ENCODE results near the gene PIGT. TPM values are rescaled to one million over a fixed set of nuclear protein-coding genes. Genes with fewer than 3 reads are reported as not detected.

PIGT gene
- total and polyA plus RNA-seq, 4 donors, result 22.1 to 98.4 (median 81.5) TPM

DNA sequence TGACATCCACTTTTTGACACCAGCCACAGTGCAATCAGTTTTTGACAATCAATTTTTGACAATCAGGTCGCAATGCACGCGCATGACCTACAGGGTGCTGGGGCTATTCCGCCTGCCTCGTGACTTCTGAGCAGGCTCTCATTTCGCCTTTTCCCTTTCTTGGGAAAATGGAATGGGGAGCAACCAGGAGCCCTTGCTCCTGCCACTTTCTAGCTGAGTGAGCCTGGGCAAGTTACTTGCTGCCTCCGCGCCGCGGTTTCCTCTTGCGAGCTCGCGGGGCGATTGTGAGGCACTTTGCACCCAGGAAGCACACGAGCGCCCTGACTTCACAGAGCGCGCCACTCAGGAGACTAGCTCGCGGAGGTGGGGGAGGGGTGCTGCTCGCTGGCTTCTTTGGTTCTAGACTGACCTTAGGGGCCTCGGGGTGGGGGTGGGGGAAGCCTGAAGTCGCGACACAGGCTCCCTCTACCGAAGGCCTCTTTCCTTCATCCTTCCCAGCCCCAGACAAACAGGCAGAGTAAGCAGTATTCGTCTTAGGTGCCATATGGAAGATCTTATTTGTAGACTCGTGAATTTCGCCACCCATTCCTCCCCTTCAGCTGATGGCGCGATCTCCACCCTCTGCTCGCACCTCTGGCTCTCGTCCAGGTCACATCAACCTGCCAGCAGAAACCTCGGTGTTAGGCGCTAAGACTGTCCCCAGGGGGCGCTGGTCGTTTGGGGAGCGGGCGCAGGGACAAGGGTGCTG lies 42.4 kb upstream of the PIGT start:
- peak in 5 of 6 donors; percentile 35 to 91 (median 54) for DNase-seq (ENCODE audit: low read depth in 4 of 6, low spot score in 6 of 6)
- Histone ChIP-seq H3K36me3 (ENCODE audit: control insufficient read depth, insufficient read depth, low read length) (peaks cover 23% of the 10 kb centered on the region), H3K4me1 (ENCODE audit: control insufficient read depth, insufficient read depth, low read length) (peaks cover 21% of the 10 kb centered on the region), H3K4me3 (ENCODE audit: low read depth, low read length) (peak overlapping the region; percentile 53), H3K27ac (ENCODE audit: low read depth, low read length) (peak overlapping the region; percentile 7), H3K27me3 (ENCODE audit: control insufficient read depth, insufficient read depth, low read length) (no peaks in the 10 kb centered on the region), H3K9me3 (ENCODE audit: control insufficient read depth, insufficient read depth, low read length) (no peaks in the 10 kb centered on the region)
- 19% methylated on average over 21 of the region's 38 CpGs for WGBS (ENCODE audit: insufficient coverage)

DNA sequence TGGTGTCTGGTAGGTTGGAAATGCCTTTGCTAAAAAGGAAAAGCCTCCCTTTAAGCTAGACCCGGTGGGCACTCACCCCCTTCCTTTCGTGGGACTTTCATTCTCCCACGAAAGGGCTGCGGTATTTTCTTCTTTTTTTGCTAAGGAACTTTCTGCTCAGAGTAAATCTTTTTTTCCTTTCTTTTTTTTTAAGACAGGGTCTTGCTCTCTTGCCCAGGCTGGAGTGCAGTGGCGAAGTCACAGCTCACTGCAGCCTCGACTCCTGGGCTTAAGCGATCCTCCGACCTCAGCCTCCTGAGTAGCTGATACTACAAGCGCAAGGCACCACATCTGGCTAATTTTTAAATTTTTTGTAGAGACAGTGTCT lies 41.9 kb upstream of the PIGT start:
- H3K4me1 ChIP-seq (ENCODE audit: control insufficient read depth, insufficient read depth, low read length), result peaks cover 21% of the 10 kb centered on the region
- no peak for DNase-seq (ENCODE audit: low read depth in 4 of 6, low spot score in 6 of 6)
- H3K9me3 ChIP-seq (ENCODE audit: control insufficient read depth, insufficient read depth, low read length), result no peaks in the 10 kb centered on the region
- H3K27me3 ChIP-seq (ENCODE audit: control insufficient read depth, insufficient read depth, low read length), result no peaks in the 10 kb centered on the region
- H3K27ac ChIP-seq (ENCODE audit: low read depth, low read length), result no peak overlapping the region
- peak overlapping the region; percentile 53 for H3K4me3 ChIP-seq (ENCODE audit: low read depth, low read length)
- 58% methylated on average over 9 of the region's 9 CpGs for WGBS (ENCODE audit: insufficient coverage)
- peaks cover 23% of the 10 kb centered on the region for H3K36me3 ChIP-seq (ENCODE audit: control insufficient read depth, insufficient read depth, low read length)

DNA sequence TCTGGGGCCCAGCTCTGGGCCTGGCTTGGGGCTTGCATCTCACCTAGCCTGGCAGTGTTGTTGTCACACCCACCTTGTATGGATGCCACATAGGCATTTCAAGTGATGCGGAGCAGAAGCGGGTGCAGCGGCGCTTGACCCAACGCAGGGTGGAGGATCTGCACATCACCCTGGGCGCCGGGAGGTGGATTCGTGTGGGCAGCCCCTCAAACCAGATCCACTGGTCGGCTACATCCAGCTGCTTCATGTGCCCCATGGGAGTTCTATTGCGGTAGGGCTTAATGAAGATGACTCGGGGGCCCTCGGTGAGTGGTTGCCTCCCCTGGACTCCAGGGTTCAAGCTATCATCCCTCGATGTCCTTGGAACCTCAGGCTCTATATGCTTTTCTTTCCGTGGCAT lies 41.0 kb upstream of the PIGT start:
- H3K36me3 ChIP-seq (ENCODE audit: control insufficient read depth, insufficient read depth, low read length), result peaks cover 20% of the 10 kb centered on the region
- no peak overlapping the region for H3K27ac ChIP-seq (ENCODE audit: low read depth, low read length)
- no peak overlapping the region for H3K4me3 ChIP-seq (ENCODE audit: low read depth, low read length)
- DNase-seq (ENCODE audit: low read depth in 4 of 6, low spot score in 6 of 6), result no peak
- H3K9me3 ChIP-seq (ENCODE audit: control insufficient read depth, insufficient read depth, low read length), result no peaks in the 10 kb centered on the region
- no peaks in the 10 kb centered on the region for H3K27me3 ChIP-seq (ENCODE audit: control insufficient read depth, insufficient read depth, low read length)
- 91% methylated on average over 14 of the region's 14 CpGs for WGBS (ENCODE audit: insufficient coverage)
- H3K4me1 ChIP-seq (ENCODE audit: control insufficient read depth, insufficient read depth, low read length), result peaks cover 21% of the 10 kb centered on the region

DNA sequence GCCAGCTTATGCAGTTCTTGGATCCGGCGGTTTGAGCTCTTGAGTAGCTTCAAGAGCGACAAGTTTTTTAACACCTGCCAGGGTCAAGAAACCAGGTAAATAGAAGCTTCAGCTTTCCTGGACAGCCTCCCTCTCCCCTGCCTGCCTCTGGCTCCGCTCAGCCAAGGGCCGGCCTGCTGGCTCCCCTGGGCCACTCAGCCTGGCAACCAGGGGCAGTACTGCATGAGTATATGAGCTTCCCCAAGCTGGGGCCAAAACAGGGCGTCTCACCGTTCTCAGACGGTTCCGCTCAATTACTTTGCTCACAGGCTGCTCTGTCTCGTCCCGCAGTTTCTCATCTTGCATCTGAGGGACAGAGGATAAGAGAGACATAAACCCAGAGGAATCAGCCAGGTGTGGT lies 38.7 kb upstream of the PIGT start:
- WGBS (ENCODE audit: insufficient coverage), result 63% methylated on average over 11 of the region's 11 CpGs
- Histone ChIP-seq H3K27ac (ENCODE audit: low read depth, low read length) (no peak overlapping the region), H3K4me3 (ENCODE audit: low read depth, low read length) (no peak overlapping the region), H3K9me3 (ENCODE audit: control insufficient read depth, insufficient read depth, low read length) (no peaks in the 10 kb centered on the region), H3K27me3 (ENCODE audit: control insufficient read depth, insufficient read depth, low read length) (no peaks in the 10 kb centered on the region), H3K4me1 (ENCODE audit: control insufficient read depth, insufficient read depth, low read length) (peaks cover 19% of the 10 kb centered on the region), H3K36me3 (ENCODE audit: control insufficient read depth, insufficient read depth, low read length) (peaks cover 11% of the 10 kb centered on the region)
- no peak for DNase-seq (ENCODE audit: low read depth in 4 of 6, low spot score in 6 of 6)

DNA sequence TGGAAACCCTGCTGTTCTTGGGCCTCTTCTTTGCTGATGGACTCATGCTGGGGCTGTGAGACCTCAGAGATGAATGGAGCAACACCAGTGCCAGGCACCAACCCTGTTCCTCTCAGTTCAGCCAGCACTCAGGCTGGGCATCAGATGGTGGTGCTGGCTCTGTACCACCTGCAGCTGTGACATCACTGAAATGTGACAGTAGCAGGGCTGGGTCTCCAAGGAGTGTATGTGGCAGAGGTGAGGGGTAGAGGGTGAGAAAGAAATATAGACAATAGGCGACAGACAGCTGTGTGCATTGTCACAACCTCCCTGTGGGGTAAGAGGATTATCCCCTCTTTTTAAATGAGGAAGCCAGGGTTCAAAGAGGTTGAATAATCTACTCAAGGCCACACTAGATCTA lies 37.8 kb upstream of the PIGT start, which contains the start of gene TP53TG5:
TSS of gene TP53TG5 (minus strand) at position 135 of the 400 bp plus-strand sequence. CDS start at position 46, 89 bp downstream.
- H3K27ac ChIP-seq (ENCODE audit: low read depth, low read length), result no peak within 1 kb of the TSS
- WGBS (ENCODE audit: insufficient coverage), result no CpG with 5 or more reads among the region's 1 CpG
- no peak within 1 kb of the TSS for H3K4me3 ChIP-seq (ENCODE audit: low read depth, low read length)
- H3K36me3 ChIP-seq (ENCODE audit: control insufficient read depth, insufficient read depth, low read length), result peaks cover 10% of the 10 kb centered on the region
- no peaks in the 10 kb centered on the region for H3K9me3 ChIP-seq (ENCODE audit: control insufficient read depth, insufficient read depth, low read length)
- no peak for DNase-seq (ENCODE audit: low read depth in 4 of 6, low spot score in 6 of 6)
- H3K27me3 ChIP-seq (ENCODE audit: control insufficient read depth, insufficient read depth, low read length), result no peaks in the 10 kb centered on the region
- H3K4me1 ChIP-seq (ENCODE audit: control insufficient read depth, insufficient read depth, low read length), result peaks cover 10% of the 10 kb centered on the region

DNA sequence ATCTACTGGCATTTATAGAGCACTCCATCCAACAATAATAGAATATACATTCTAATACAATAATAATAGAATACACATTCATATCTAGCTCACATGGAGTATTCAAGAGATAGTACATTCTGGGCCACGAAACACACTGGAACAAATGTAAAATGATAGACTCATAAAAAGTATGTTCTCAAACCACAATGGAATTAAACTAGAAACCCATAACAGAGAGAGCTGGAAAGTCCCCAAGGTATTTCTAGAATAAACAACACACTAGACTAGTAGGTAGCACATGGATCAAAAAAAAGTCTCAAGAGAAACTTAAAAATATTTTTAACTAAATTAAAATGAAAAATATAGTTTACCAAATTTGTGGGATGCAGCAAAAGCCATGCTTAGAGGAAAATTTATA lies 28.7 kb upstream of the PIGT start:
- no peak overlapping the region for H3K4me3 ChIP-seq (ENCODE audit: low read depth, low read length)
- H3K27me3 ChIP-seq (ENCODE audit: control insufficient read depth, insufficient read depth, low read length), result no peaks in the 10 kb centered on the region
- no peaks in the 10 kb centered on the region for H3K9me3 ChIP-seq (ENCODE audit: control insufficient read depth, insufficient read depth, low read length)
- no peaks in the 10 kb centered on the region for H3K4me1 ChIP-seq (ENCODE audit: control insufficient read depth, insufficient read depth, low read length)
- H3K27ac ChIP-seq (ENCODE audit: low read depth, low read length), result no peak overlapping the region
- WGBS (ENCODE audit: insufficient coverage), result no CpG with 5 or more reads among the region's 1 CpG
- H3K36me3 ChIP-seq (ENCODE audit: control insufficient read depth, insufficient read depth, low read length), result no peaks in the 10 kb centered on the region
- no peak for DNase-seq (ENCODE audit: low read depth in 4 of 6, low spot score in 6 of 6)

DNA sequence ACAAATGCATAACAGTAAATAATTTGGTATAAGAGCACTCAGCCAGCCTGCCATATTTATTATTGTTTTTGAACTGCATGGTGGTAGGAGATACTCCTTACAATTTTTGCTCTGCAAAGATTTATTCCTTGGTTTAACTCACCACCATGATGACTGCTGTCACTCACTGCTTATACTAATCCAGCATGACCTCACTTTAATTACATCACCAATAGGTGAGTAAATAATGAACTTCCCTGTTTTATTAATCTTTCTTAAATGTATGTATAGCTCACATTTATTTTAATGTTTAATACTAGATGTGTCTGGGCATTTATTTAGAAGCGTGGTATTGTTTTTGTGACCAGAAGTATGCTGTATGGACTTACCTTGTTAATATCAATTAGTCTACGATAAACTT lies 25.0 kb upstream of the PIGT start:
- Histone ChIP-seq H3K9me3 (ENCODE audit: control insufficient read depth, insufficient read depth, low read length) (no peaks in the 10 kb centered on the region), H3K4me3 (ENCODE audit: low read depth, low read length) (no peak overlapping the region), H3K27me3 (ENCODE audit: control insufficient read depth, insufficient read depth, low read length) (no peaks in the 10 kb centered on the region), H3K4me1 (ENCODE audit: control insufficient read depth, insufficient read depth, low read length) (no peaks in the 10 kb centered on the region), H3K36me3 (ENCODE audit: control insufficient read depth, insufficient read depth, low read length) (peaks cover 8% of the 10 kb centered on the region), H3K27ac (ENCODE audit: low read depth, low read length) (no peak overlapping the region)
- no peak for DNase-seq (ENCODE audit: low read depth in 4 of 6, low spot score in 6 of 6)
- whole genome bisulfite sequencing (ENCODE audit: insufficient coverage), result no CpG with 5 or more reads among the region's 2 CpGs

DNA sequence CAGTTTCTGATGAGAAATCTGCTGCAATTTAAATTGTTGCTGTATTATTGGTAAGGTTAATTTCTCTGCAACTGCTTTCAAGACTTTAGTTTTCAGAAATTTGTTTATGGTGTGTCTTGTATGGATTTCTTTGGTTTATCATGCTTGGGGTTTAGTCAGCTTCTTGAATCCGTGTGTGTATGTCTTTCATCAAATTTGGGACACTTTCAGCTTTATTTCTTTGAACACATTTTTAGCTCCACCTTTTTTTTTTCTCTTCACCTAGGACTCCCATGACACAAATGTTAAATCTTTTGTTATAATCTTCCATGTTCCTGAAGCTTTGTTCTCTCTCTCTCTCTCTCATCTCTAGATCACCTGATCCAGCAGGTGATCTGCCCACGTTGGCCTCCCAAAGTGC lies 24.4 kb upstream of the PIGT start:
- no CpG with 5 or more reads among the region's 2 CpGs for WGBS (ENCODE audit: insufficient coverage)
- no peaks in the 10 kb centered on the region for H3K4me1 ChIP-seq (ENCODE audit: control insufficient read depth, insufficient read depth, low read length)
- H3K27ac ChIP-seq (ENCODE audit: low read depth, low read length), result no peak overlapping the region
- no peaks in the 10 kb centered on the region for H3K27me3 ChIP-seq (ENCODE audit: control insufficient read depth, insufficient read depth, low read length)
- H3K4me3 ChIP-seq (ENCODE audit: low read depth, low read length), result no peak overlapping the region
- H3K36me3 ChIP-seq (ENCODE audit: control insufficient read depth, insufficient read depth, low read length), result peaks cover 8% of the 10 kb centered on the region
- no peak for DNase-seq (ENCODE audit: low read depth in 4 of 6, low spot score in 6 of 6)
- H3K9me3 ChIP-seq (ENCODE audit: control insufficient read depth, insufficient read depth, low read length), result no peaks in the 10 kb centered on the region

DNA sequence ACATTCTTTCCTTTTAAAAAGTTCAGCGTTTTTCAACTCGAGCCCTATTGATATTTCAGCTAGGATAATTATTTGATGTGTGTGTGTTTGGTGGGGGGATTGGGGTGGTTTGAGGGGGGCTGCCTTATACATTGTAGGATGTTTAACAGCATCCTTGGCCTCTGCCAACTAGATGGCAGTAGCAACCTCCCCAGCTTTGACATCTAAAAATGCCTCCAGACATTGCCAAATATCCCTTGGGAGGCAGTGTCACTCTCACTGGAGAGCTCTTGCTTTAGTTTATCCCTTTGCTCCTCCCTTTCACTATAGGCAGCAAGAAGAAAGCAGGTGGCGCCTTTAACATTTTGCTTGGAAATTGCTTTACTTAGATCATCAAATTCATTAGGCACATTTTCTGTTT lies 23.2 kb upstream of the PIGT start:
- no peak overlapping the region for H3K27ac ChIP-seq (ENCODE audit: low read depth, low read length)
- no peaks in the 10 kb centered on the region for H3K27me3 ChIP-seq (ENCODE audit: control insufficient read depth, insufficient read depth, low read length)
- H3K4me1 ChIP-seq (ENCODE audit: control insufficient read depth, insufficient read depth, low read length), result no peaks in the 10 kb centered on the region
- H3K36me3 ChIP-seq (ENCODE audit: control insufficient read depth, insufficient read depth, low read length), result peaks cover 8% of the 10 kb centered on the region
- peak in 1 of 6 donors; percentile 10 for DNase-seq (ENCODE audit: low read depth in 4 of 6, low spot score in 6 of 6)
- H3K4me3 ChIP-seq (ENCODE audit: low read depth, low read length), result no peak overlapping the region
- no peaks in the 10 kb centered on the region for H3K9me3 ChIP-seq (ENCODE audit: control insufficient read depth, insufficient read depth, low read length)
- no CpG with 5 or more reads among the region's 3 CpGs for WGBS (ENCODE audit: insufficient coverage)
